K562 (cell line): ENCODE results near the gene NEUROD2. TPM values are rescaled to one million over a fixed set of nuclear protein-coding genes. Genes with fewer than 3 reads are reported as not detected.

ENCODE experiments used
- CEBPG ChIP-seq, 3 experiments: fragments of 200-800 bp in 1 of 3; sonication (Bioruptor generic) in 1 of 3; sonication (generic) in 1 of 3; formaldehyde crosslinking in 1 of 3; IDR thresholded peaks in 2 of 3; conservative IDR thresholded peaks in 1 of 3; 2 replicates each; pipeline versions ENCODE4 v1.6.1 to v1.8.0; 2016 to 2022; ENCODE audit warnings: missing compliant biosample characterization in 2 of 3, missing genetic modification characterization in 2 of 3, mild to moderate bottlenecking in 1 of 3, missing genetic modification reagents in 1 of 3
- CXXC5 ChIP-seq: fragments of 250-450 bp; sonication (Bioruptor Pico); IDR thresholded peaks from 2 replicates; pipeline ENCODE4 v1.8.0; 2022; ENCODE audit warnings: inconsistent platforms, mild to moderate bottlenecking, moderate library complexity
- DPF2 ChIP-seq: fragments of 450-650 bp; IDR thresholded peaks from 2 replicates; pipeline ENCODE4 v1.6.1; 2016
- E2F8 ChIP-seq: fragments of 450-650 bp; IDR thresholded peaks from 2 replicates; pipeline ENCODE4 v1.7.1; 2018; ENCODE audit warnings: mild to moderate bottlenecking, low read depth; ENCODE audit not compliant: partially characterized antibody
- ETV1 ChIP-seq: fragments of 450-650 bp; conservative IDR thresholded peaks from 2 replicates; pipeline ENCODE4 v1.6.1; 2016; ENCODE audit warnings: missing genetic modification characterization, control low read depth, low read depth, missing compliant biosample characterization
- FOXA1 ChIP-seq: fragments of 450-650 bp; IDR thresholded peaks from 2 replicates; pipeline ENCODE4 v1.6.1; 2016; ENCODE audit warnings: mild to moderate bottlenecking, borderline replicate concordance
- GABPA ChIP-seq: fragments of 200-800 bp; sonication (Bioruptor generic); conservative IDR thresholded peaks from 2 replicates; pipeline ENCODE4 v1.6.1; 2016; ENCODE audit warnings: low read depth, missing genetic modification characterization, missing compliant biosample characterization
- GATA2 ChIP-seq: sonication (generic); formaldehyde crosslinking; IDR thresholded peaks from 2 replicates; pipeline ENCODE4 v1.4.0; 2020; ENCODE audit warnings: mild to moderate bottlenecking, missing genetic modification reagents
- HOXB6 ChIP-seq: fragments of 250-450 bp; sonication (Bioruptor Pico); IDR thresholded peaks from 2 replicates; pipeline ENCODE4 v1.5.1; 2022; ENCODE audit warnings: mild to moderate bottlenecking, borderline replicate concordance
- KAT8 ChIP-seq: fragments of 450-650 bp; IDR thresholded peaks from 2 replicates; pipeline ENCODE4 v1.6.1; 2016; ENCODE audit warnings: low read depth, mild to moderate bottlenecking
- MYBL2 ChIP-seq, 2 experiments: fragments of 450-650 bp in 1 of 2; sonication (generic) in 1 of 2; formaldehyde crosslinking in 1 of 2; IDR thresholded peaks; 2 replicates each; pipeline versions ENCODE4 v1.6.1 to v1.8.1; 2017 to 2022; ENCODE audit warnings: borderline replicate concordance in 1 of 2, inconsistent platforms in 1 of 2, low read depth in 1 of 2, mild to moderate bottlenecking in 1 of 2, missing genetic modification reagents in 1 of 2, moderate library complexity in 1 of 2
- NCOA4 ChIP-seq: fragments of 450-650 bp; IDR thresholded peaks from 2 replicates; pipeline ENCODE4 v1.6.1; 2018; ENCODE audit warnings: mild to moderate bottlenecking; ENCODE audit not compliant: partially characterized antibody
- NFIC ChIP-seq: fragments of 450-650 bp; IDR thresholded peaks from 2 replicates; pipeline ENCODE4 v1.6.1; 2017; ENCODE audit warnings: mild to moderate bottlenecking, inconsistent platforms
- NR2F6 ChIP-seq: fragments of 450-650 bp; formaldehyde crosslinking; IDR thresholded peaks from 2 replicates; pipeline ENCODE4 v1.4.0; 2020; ENCODE audit warnings: mild to moderate bottlenecking
- RB1 ChIP-seq: fragments of 450-650 bp; IDR thresholded peaks from 2 replicates; pipeline ENCODE4 v1.6.1; 2017; ENCODE audit warnings: low read depth, mild to moderate bottlenecking
- RBM39 ChIP-seq: fragments of 200-400 bp; formaldehyde crosslinking; optimal IDR thresholded peaks from 2 replicates; pipeline ENCODE3; 2018; ENCODE audit warnings: low read depth, low read length
- ZBTB11 ChIP-seq, 3 experiments: fragments of 200-800 bp in 1 of 3; fragments of 250-450 bp in 1 of 3; fragments of 450-650 bp in 1 of 3; sonication (Bioruptor Pico) in 1 of 3; sonication (Bioruptor generic) in 1 of 3; formaldehyde crosslinking in 1 of 3; IDR thresholded peaks; 2 replicates each; pipeline versions ENCODE4 v1.6.1 to v1.8.0; 2016 to 2022; ENCODE audit warnings: mild to moderate bottlenecking in 2 of 3, missing genetic modification characterization in 2 of 3, missing compliant biosample characterization in 1 of 3, moderate library complexity in 1 of 3
- ZBTB34 ChIP-seq: fragments of 250-450 bp; sonication (Bioruptor Pico); IDR thresholded peaks from 2 replicates; pipeline ENCODE4 v1.8.0; 2021; ENCODE audit warnings: mild to moderate bottlenecking, moderate library complexity
- ZC3H8 ChIP-seq: fragments of 450-650 bp; IDR thresholded peaks from 2 replicates; pipeline ENCODE4 v1.6.1; 2017
- ZNF668 ChIP-seq: fragments of 250-450 bp; sonication (Bioruptor Pico); IDR thresholded peaks from 2 replicates; pipeline ENCODE4 v1.8.0; 2022; ENCODE audit warnings: mild to moderate bottlenecking, inconsistent platforms
- ZNF766 ChIP-seq: fragments of 200-800 bp; sonication (Bioruptor generic); conservative IDR thresholded peaks from 2 replicates; pipeline ENCODE4 v1.6.1; 2016; ENCODE audit warnings: missing genetic modification characterization, missing compliant biosample characterization
- polyA plus RNA-seq, 8 experiments: library from polyadenylated mRNA; depleted of rRNA in 4 of 8; stranded (reverse) in 5 of 8; unstranded in 3 of 8; fragments of >200 nt; fragmentation: Nextera tagmentation in 2 of 8; fragmentation: Illumina TruSeq in 1 of 8; extraction: Ambion mirVana in 2 of 8; extraction: Trizol in 1 of 8; gene quantifications; 2 replicates each; pipeline versions ENCODE4 v1.2.1 to v1.2.3, GENCODE V29; 2011 to 2014; ENCODE audit warnings: inconsistent platforms in 1 of 8, missing spikeins in 1 of 8
- total RNA-seq, 7 experiments: library from RNA; depleted of rRNA in 6 of 7; stranded (reverse); fragments of >200 nt in 6 of 7; fragmentation: Illumina TruSeq in 2 of 7; extraction: Trizol in 2 of 7; gene quantifications; 2 replicates each; pipeline versions ENCODE4 v1.2.1 to v1.2.3, GENCODE V29; 2011 to 2021; ENCODE audit warnings: low replicate concordance in 1 of 7

NEUROD2 gene
- total and polyA plus RNA-seq, 9 of the 15 experiments (the other 6 are each of a cell fraction or from before 2014, with no cell fraction given) = not detected

GRCh38 chr17:39650121-39650579, 42.4 kb upstream of the NEUROD2 start (continued):
- TF ChIP-seq ZBTB11 (CRISPR knock-in tag; IDR thresholded peaks at IDR 0.05) (peak in 1 of 3 experiments; percentile 87; a peak in 2 of 6 replicates), CXXC5 (CRISPR knock-in tag) (peak; percentile 77), NFIC (peak; percentile 39), NCOA4 (peak; percentile 8), ZBTB34 (CRISPR knock-in tag) (no peak), E2F8 (no peak), MYBL2 (IDR thresholded peaks at IDR 0.05; ENCODE audit: low read depth) (no peak), MYBL2 (CRISPR knock-in tag; IDR thresholded peaks at IDR 0.05; ENCODE audit: borderline replicate concordance) (no peak), DPF2 (peak; percentile 91), RB1 (no peak), RBM39 (no peak), GABPA (tag) (peak; percentile 20; the same call in 1 of the 2 replicates), ZNF668 (CRISPR knock-in tag) (no peak), ZNF766 (CRISPR knock-in tag) (peak; percentile 80), ZC3H8 (0 out of 2 replicates have a peak, but pooled peaks have one; percentile 13), CEBPG (CRISPR knock-in tag; IDR thresholded peaks at IDR 0.05) (no peak), CEBPG (tag; conservative IDR thresholded peaks at IDR 0.05 in 1 of 2, IDR thresholded peaks at IDR 0.05 in 1 of 2) (no peak), KAT8 (no peak), NR2F6 (no peak), ETV1 (tag) (peak; percentile 68), GATA2 (CRISPR knock-in tag) (no peak), HOXB6 (CRISPR knock-in tag) (no peak), FOXA1 (no peak)
